GM21528 (cell line): ENCODE measurements around the gene SYT1.

Source experiments
- ATAC-seq: cut with Tn5 transposase; IDR thresholded peaks from one replicate; pipeline ENCODE4 v1.9.1; 2021; ENCODE audit warnings: mild to moderate bottlenecking, moderate library complexity; ENCODE audit not compliant: unreplicated experiment, low FRiP score

SYT1 gene

GRCh38 chr12:79326222-79326621, 461.6 kb downstream of the SYT1 start:
- no peak for ATAC-seq

DNA sequence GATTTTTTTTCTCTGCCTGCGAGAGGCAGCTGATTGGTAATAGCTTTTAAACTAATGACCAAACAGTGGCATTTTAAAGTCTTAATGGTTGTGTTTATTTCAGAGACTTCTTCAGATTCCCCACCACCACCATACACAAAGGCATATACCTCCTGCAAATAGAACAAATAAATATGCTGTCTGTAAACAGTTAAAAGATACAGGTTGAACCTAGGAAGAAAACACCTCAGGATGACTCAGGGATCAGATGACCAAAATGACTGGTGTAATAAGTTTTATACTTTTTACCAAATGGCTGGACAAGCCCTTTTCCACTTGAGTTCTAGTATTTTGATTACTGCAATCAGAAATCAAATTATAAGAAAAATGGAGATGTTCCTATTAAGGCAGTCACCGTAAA, 462.1 kb downstream of the SYT1 start:
- no peak for ATAC-seq

DNA sequence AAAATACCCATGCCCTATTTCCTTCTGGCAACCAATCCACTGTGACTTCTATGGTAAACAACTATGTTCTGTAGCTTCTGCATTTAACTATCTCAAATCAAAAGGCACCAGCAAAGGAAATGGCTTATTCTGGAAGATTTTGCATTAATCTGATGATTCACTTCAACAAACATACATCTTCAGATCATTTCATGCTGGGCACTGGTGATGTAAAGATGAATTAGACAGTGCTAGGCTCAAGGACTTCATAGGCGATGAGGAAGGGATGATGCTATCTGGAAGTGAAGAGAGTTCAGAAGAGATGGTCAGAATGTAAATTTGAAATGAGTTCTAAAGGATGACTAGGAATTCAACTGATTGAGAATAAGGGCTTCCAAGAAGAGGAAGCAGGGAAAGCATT, 462.9 kb downstream of the SYT1 start:
- no peak for ATAC-seq

GRCh38 chr12:79329933-79330332, 465.4 kb downstream of the SYT1 start:
- no peak for ATAC-seq

DNA sequence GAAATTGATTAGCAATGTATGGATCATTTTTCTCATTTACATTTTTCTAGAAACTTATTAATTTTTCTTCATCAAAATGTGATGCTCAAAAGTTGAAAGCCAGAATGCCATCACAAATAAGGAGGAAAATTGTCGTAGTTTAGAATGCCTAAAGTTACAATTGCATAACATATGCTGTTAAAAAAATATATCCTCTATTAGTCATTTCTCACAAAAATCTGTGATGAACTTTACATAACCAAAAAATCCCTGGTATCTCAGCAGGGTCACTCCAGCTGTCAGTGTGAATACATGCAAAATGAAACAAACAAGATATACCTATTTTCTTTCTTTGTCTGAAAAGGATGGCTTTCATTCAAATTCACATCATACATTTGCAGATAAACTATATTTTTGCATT, 467.3 kb downstream of the SYT1 start:
- no peak for ATAC-seq

DNA sequence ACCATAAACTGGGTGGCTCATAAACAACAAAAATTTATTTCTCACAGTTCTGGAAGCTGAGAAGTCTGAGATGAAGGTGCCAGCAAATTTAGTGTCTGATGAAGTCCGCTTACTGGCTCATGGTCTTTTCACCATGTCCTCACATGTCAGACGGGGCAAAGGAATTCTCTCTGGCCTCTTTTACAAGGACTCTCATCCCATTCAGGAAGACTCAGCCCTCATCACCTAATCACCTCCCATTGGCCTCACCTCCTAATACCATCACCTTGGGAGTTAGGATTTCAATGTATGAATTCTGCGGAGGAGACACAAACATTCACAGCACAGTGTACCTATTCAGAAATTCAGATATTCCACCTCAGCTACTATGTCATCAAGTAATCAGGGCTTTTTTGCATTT, 468.6 kb downstream of the SYT1 start:
- no peak for ATAC-seq

- no peak for ATAC-seq
Measured at GRCh38 chr12:79337662-79338290, 473.2 kb downstream of the SYT1 start.

GRCh38 chr12:79344855-79345847, 480.6 kb downstream of the SYT1 start:
- ATAC-seq: peak; percentile 89

DNA sequence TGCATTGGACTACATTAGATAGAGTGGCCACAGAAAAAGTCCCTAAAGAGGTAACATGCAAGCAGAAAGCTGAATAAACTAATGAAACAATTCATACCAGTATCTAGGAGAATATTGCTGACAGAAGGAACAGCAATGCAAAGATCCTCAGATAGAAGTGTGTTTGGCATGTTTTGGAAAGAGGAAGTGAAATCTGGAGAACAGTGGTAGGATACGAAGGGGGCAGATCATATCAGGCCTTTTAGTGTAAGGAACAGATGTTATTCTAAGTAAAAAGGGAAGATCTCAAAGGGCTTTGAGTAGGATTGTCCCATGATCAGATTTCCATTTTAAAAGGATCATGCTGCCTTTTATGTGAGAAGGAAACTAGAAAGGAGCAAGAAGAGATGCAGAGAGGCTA, 483.3 kb downstream of the SYT1 start:
- ATAC-seq: no peak

DNA sequence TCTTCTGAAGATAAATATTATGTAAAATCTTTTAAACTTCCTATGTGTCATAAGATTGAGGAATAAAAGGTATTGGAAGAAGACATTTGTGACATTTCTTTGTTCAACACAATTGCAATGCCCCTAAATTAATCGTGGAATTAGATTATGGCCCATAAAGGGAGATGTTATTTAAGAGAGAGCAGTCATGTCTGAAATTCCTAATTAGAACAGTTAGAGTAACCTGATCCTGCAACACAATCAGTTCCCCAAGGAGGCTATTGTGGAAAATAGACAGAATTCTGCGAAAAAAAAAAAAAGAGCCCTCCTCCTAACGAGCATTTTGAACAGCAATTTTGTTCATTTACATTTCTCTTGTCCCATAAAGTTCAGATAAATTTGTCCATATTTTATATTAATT, 486.7 kb downstream of the SYT1 start:
- no peak for ATAC-seq

- no peak for ATAC-seq
Measured at GRCh38 chr12:79356216-79356615, 491.6 kb downstream of the SYT1 start.

- no peak for ATAC-seq
Measured at GRCh38 chr12:79357048-79357447, 492.5 kb downstream of the SYT1 start.

GRCh38 chr12:79358716-79359300, 494.2 kb downstream of the SYT1 start:
- no peak for ATAC-seq

DNA sequence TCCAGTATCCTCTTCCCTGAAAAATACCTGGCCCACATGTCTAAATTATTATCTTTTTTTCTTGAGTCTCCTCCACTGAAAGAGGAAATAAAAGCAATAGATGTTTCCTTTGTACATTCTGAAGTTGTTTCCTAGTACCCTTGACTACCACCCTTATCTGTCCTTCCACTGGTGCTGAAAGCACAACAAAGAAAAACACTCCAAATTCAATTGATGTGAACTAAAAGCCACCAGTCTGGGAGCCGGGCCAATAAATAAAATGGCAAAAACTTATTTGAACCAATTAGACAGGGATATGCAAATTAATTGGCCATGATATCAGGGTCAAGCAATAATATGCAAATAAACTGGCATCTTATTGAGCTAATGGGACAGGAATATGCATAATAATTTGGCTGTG, 495.7 kb downstream of the SYT1 start:
- no peak for ATAC-seq

GRCh38 chr12:79360936-79361335, 496.4 kb downstream of the SYT1 start:
- no peak for ATAC-seq

DNA sequence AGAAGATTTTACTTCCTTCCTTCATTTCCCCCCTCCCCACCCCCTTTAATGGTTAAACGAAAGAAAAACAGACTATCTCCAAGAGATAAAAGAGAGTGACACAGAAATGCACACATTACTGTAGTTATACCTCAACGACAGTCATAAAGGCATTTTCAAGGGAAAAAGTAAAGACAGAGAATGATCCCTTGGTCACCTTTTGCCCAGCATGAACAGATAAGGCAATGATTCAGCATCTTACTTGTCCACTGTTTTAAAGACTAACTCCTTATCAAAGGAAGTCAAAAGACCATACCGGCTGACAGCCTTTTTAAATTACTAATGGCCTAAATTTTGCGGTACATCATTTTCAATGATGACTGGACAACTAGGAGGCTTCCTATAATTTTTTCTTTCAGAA, 499.6 kb downstream of the SYT1 start:
- no peak for ATAC-seq

DNA sequence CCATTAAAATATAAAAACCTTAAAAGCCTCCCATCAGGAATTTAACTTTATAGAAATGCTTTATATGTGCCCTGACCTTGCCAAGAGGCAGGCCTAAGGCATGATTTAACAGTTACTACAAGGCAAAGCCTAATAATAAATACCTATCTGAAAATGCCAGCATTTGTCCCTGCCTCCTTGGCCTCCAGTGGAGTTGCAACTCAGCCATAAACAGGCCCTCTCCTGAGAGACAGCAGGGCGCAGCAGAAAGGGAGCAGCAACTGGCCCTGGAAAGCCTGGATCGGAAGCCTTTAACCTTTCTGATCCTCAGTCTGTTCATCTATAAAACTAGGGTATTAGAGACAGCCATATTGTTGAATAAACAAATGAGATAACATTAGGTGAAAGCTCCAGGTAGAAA, 501.8 kb downstream of the SYT1 start:
- ATAC-seq: no peak

GRCh38 chr12:79367032-79367589, 502.5 kb downstream of the SYT1 start:
- no peak for ATAC-seq

DNA sequence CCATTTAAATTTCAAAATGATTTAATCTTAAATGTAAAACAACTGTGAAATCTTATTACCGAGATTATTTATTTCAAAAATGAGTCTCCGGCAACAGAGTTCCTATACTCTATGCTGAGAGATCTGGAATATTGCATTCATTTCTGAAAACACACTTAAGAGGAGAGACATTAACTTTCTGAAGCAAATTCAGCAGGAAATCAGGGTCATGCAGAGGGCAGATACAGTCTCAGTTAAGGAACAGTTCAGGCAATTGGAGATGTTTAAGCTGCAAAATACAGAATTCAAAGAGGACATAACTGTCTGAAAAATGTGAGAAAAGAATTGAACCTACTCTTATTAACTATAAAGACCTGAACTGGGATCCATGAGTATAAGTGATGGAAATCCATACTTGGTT, 505.4 kb downstream of the SYT1 start:
- ATAC-seq: no peak

GRCh38 chr12:79371226-79371625, 506.7 kb downstream of the SYT1 start:
- ATAC-seq: no peak

DNA sequence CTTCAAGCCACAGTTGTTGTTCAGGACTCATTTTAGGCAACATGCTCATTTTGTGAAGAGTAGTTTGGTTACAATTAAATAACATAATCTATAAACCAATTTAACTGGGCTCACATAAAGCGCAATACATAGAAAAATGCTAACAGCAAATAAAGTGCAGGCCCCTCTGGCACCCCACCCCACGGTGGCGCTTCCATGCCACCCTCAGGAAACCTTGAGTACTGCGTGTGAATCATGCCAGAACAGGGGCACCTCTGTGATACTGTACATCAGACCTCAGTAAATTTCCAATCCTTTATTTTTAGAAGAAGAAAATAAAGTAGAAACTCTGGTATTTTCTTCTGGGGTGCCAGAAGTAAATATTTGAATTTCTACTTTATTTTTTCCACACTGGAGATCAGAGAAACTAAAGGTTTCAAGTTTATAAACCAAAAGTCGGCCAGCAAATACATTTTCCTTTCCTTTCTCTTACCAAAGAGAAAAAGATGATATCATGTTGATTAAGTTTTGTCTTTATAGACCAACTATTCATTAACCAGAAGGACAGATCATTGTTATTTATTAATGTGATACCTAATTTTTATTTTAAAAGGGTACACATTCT, 509.4 kb downstream of the SYT1 start:
- peak; percentile 67 for ATAC-seq
